GM10847 (cell line): Measurements from ENCODE around the gene ERGIC1.

Source experiments
- POLR2A ChIP-seq: IDR thresholded peaks from 2 replicates; pipeline ENCODE4 v1.6.1; 2011; ENCODE audit not compliant: insufficient read length; ENCODE audit errors: extremely low read depth

ERGIC1 gene

DNA sequence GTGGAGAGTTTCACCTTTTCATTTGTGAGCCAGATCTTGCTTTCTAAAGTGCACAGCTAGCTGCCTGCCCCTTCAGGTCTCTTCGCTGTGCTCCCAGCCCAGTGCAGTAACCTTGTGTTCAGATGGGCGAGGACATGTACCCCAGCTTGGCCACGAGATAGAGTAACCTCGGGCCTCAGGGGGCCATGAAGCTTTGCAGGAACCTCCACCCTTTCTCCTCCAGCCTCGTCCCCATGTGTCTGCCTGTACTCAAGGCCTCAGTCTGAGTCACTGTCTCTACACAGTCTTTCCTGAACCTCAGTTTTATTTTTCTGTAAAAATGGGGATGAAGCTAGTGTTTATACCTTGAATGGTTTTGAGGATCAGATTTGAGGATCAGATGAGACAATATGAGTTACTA lies 37.9 kb downstream of the ERGIC1 start:
- TF ChIP-seq POLR2A: no peak

DNA sequence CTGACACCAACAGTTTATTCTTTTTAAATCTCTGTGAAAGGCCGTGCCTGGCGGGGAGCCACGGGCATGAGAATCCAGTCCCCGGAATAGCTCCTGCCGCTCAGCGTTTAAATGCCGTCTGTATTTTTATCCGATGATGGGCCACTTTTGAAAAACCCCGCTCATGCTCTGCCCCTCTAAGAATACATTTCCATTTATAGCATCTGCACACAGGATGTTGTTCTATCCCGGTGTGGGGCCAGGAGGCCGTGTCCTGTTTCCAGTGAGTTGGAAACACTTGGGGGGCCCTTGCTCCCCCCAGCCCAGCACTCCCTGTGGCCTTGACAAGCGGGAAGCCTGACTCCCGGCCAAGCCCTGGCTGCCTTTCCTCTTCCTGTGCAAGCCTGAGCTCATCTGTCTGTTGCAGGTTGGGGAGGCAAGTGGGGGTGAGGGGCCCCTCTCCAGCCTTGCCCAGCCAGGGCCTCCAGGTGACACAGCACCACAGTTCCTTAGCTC lies 39.0 kb downstream of the ERGIC1 start:
- no peak for TF ChIP-seq POLR2A

DNA sequence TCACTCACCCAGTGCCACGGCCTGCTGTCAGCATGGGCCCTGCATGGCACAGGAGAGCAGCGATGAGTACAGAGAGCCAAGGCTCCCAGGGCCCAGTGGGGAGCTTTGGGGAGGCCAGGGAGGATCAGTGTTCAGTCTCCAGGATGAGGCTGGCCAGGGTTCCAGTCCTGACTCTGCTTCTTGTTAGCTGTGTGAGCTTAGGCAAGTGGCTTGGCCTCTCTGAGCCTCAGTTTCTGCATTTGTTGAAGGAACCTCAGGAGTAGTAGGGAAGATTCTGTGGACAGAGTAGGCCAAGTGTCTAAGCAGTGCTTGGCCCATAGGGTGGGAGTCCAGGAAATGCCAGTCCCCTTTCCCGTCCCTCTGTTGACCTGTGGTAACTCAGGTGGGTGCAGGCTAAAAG lies 39.5 kb downstream of the ERGIC1 start:
- no peak for TF ChIP-seq POLR2A

DNA sequence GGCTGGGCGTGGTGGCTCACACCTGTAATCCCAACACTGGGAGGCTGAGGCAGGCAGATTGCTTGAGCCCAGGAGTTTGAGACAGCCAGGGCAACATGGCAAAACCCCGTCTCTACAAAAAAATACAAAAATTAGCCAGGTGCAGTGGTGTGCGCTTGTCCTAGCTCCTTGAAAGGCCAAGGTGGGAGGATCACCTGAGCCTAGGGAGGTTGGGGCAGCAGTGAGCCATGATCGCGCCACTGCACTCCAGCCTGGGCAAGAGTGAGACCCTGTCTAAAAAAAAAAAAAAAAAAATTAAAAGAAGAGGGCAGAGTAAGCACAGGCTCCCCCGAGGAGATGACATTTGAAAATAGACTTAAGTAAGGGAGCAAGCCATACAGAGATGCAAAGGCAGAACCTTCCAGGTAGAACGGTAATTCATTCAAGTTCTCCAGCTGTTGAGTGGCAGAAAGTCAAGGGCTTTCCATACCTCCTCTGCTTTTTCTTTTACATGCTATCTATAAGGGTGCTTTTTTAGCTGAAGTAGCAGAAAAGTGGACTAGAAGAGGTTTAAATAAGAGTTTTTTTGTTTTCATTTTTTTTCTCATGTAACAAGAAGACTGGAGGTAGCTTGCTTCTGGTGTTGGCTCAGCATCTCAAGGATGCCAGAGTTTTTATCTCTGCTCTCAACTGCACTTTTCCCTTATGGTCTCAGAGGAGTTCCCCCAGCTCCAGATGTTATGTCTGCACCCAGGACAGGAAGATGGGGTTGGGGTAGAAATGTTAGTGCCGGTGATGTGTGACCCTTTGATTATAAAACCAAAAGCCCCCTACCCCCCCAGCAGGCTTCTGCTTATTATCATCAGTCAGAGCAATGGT lies 40.8 kb downstream of the ERGIC1 start:
- TF ChIP-seq POLR2A: no peak

DNA sequence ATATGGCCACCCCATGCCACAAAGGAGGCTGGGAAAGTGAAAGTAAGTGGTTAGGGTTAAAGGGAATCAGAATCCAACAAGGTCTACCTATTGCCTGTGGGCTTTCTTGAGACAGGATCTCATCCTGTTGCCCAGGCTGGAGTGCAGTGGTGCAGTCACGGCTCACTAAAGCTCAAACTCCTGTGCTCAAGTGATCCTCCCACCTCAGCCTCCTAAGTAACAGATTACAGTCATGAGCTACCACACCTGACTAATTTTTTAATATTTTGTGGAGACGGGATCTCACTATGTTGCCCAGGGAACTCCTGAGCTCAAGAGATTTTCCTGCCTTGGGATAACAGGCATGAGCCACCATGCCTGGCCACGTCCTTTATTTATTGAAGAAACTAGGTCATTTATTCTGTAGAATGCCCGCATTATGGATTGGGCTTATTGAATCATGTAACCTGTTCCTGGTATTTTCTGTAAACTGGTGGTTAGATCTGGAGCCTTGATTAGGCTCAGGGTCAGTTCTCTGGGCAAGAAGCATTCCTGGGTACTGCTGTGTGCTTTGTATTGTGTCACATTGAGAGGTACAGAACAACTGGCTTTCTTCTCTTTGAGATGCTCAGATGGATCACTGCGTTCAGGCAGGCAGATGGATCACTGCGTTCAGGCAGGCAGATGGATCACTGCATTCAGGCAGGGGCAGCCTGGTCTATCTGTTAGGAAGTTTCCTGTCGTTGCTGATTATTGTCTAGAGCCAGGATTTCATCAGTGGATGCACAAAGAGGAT lies 41.6 kb downstream of the ERGIC1 start:
- no peak for TF ChIP-seq POLR2A

DNA sequence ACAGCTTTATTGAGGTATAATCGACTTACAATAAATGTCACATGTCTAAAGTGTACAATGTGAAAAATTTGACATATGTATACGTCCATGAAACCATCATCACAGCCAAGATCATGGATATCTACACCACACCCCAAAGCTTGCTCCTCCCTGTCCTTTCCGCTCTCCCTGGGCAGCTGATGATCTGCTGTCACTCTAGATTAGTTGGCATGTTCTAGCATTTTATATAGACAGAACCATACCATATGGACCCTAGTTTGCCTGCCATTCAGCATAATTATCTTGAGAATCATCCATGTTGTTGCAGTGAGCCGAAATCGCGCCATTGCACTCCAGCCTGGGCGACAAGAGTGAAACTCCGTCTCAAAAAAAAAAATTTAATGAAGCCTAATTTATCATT lies 42.5 kb downstream of the ERGIC1 start:
- no peak for TF ChIP-seq POLR2A

DNA sequence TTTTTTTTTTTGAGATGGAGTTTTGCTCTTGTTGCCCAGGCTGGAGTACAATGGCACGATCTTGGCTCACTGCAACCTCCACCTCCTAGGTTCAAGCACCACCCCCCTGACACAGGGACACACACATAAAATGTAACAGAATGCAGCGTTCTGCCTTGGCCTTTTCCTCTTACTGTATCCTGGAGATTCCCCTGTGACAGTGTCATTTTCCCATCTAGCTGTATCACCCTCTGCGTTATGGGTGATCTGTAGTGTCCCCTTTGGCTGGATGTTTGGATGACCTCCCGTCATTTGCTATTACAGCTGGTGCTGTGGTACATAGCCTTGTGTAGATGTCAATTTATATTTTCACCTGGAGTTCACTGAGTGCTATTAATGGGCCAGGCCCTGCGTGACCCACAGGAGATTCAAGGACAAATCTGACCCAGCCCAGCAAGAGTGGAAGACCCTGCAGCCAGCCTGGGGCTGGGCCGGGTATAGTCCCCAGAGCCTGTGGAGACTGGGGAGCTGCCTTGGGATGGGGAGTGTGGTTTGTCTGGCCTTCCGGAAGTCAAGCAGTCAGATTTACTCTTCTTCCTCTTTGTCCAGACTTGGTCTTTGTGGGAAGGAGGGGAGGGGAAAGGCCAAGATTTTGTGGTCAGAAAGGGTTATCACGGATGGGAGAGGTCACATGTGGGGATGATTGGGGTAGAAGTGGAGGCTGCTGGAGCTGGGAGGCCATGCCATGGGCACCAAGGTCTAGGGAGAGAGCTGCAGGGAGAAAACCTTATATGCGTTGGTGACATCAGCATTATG lies 43.6 kb downstream of the ERGIC1 start:
- no peak for TF ChIP-seq POLR2A

DNA sequence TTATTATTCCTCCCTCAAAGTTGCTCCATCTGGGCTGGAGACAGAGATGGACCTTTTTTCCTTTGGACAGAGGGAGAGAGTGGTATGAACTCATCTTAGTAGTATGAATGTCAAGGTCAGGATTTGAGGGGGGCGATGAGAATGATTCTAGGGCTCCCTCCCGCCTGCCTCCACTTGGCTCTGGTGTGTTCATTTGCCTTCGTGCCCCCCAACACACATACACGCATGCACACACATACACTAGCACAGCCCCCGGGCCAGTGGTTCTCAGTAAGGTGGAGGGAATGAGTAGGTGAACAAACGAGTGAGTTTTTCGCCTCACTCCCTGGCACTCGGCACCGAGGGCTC lies 44.5 kb downstream of the ERGIC1 start:
- no peak for TF ChIP-seq POLR2A

DNA sequence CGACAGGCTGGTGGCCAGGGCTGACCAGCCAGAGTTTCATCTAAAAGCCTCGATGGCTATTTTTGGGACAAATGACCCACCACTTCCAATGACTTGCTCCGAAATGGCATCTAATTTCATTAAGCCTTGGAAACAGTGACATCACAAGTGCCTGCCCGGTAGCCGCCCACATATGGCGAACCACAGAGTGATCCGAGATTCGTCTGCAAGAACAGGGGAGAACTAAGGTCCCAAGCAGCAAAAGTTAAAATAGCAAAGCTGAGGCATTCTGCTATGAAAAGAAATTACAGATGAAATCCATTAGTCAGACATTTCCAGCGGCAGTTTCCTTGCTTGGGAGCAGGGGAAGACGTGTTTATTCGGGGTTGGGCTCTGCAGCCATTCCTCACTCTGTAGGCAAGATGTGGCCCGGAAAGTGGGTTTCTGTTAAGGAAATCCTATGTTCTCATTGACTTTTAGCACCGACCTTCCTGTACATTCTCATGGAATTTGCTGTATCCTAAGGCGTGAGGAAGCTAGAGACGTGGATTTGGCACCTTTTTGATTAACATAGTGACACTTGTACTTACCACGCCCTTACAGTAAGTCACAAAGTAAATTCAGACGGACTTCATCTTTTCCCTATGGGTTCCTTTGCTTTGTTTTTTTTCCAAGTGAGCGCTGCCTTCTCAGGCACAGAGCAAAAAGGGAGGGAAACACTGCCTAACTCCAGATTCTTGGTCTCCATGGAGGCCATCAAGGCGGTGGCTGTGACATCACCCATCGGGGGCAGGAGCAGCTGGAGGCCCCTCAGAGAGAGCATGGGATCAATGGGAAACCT lies 45.1 kb downstream of the ERGIC1 start:
- no peak for TF ChIP-seq POLR2A

DNA sequence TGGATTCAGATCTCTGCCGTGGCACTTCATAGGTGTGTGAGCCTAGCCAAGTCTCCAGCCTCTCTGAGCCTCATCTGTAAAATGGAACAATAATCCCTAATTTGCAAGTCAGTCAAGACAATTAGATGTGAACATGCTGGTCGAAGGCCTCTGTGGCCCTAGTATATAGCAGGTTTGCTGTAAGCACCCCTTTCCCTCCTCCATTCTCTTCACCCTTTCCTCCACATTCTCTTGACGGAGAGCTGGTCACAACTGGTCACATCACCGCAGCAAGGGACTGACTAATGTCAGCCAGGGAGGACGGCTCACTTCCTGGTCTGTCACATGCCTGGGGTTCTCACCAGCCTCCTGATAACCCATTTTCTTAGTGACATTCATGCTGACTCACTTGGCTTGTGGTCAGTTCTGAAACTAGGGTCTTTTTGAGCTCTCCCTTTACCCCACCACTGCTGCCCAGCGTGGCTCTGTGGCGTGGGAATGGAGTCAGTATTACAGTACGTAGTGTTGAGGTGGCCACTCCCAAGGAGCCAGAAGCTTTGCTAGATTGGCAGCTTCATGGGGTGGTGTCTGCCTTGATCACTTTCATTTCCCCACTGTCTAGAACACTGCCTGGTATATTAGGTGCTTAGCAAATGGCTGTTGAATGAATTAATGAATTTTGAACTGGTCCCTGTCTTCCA lies 47.8 kb downstream of the ERGIC1 start:
- TF ChIP-seq POLR2A: no peak

DNA sequence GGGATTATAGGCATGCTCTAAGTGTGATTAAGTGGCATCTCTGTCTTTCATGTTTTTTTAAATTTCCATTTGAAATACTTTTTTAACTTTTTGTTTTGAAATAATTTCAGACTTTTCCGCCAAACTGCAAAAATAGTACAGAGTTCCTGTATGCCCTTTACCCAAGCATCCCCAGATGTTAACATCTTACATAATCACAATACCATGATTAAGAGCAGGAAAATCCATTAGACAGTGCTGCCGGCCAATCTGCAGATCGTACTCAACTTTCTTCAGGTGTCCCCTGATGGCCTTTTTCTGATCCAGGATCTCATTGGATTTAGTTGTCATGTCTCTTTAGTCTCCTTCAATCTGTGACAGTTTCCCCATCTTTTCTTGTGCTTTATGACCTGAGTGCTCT lies 49.0 kb downstream of the ERGIC1 start:
- no peak for TF ChIP-seq POLR2A

DNA sequence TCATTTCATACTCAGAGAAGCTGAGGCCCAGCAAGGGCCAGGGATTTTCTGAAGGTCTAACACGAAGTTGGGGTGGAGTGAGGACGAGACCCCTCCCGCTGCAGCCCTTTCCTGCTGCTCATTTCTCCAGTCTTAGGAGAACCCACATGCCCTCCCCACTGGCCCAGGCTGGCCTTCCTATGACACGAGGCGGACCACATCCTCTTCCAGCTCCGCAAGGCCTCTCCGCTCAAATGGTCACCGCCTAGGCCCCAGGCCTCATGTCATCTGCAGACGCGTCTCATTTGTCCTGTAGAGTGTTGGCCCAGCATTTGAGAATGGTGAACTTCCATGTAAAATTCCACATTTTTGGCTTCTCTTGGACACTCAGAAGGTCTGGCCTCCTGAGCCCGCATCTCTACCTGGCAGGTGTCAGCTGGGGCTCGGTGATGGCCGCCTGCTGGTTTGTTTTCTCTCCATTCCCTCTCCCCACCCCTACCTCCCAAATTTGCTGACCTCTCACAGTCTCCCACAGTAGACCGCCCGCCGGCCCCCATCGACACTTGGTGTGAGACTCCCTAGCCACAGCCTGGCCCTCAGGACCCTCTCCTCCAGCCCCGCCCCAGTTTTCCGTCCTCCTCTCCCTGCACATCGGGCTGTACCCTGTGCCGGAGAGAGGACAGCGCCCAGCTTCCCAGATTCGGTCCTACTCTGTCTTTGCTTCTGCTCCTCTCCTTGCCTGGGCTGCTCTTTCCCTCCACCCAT lies 51.7 kb downstream of the ERGIC1 start:
- TF ChIP-seq POLR2A: no peak

DNA sequence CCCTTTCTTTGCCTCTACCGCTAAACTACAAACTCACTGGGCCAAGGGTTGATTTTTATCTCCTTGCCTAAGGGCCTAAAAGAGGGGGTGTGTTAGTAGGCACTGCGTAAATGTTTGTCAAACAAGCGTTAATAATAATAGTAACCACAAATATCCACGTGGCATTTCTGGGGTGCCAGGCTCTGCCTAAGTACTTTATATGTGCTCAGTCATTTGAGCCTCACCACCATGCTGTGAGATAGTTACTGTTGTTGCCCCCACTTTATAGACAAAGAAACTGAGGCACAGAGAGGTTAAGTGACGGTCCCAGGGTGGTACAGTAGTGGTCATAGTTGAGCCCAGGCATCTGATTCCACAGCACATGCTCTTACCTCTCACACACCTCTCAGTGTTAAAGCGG lies 52.4 kb downstream of the ERGIC1 start:
- TF ChIP-seq POLR2A: no peak
